ENCODE measurements around the gene PPP1R2.
"Not testable (repeated sequence)": the region's sequence is repeated elsewhere in the genome, so short reads cannot be mapped to it uniquely, and the experiment has no call there.

Gene PPP1R2

DNA sequence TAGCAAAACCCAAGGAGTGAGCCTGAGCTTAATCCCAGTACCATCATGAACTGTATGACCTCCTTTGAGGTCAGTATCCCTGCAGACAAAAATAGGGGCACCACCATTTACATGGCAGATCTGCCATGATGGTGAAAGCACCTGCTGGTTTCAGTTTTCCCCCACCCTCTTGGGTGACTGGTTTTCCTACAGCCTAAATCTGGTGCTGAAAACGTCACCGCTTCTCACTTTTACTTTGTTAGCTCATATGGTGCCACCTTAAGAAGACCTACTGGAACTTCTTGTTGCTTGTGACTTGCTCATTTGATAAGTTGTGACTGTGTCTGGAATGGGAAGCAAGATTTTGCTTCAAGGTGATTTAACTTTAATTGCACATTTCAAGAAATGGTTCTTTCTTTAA is 5.1 kb downstream of the PPP1R2 start:
- DNase-seq (ENCODE audit: low read depth): no peak

DNA sequence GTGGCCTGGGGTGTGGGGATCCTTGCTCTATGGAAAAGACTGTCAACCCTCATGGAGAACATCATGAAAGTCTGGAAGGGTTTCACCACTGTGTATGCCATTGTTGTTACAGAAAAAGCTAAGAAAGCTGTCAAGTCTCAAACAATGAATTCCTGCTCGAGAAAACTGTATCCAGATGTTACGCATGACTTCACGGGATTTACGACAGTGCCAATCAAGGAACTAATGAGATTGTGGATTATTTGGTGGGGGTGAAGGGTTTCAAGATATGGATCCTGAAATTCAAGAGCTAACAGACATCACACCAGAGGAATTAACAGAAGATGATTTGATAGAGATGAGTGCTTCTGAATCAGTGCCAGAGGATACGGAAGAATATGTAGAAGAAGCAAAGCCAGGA is 7.8 kb downstream of the PPP1R2 start:
- no peak for DNase-seq (ENCODE audit: low read depth)

DNA sequence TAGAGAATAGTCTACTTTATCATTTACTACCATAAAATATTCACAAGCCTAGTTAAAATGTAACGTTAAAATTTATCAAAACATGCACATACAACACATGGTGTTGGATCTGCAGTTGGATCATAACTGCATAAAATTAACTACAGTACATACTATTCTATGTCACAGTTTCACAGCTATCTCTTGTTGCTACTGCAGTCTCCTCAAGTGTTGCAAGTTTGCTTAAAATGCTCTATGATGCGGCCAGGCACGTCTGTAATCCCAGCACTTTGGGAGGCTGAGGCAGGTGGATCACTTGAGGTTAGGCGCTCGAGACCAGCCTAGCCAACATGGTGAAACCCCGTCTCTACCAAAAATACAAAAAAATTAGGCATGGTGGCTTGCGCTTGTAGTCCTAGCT is 10.3 kb downstream of the PPP1R2 start:
- no peak for DNase-seq (ENCODE audit: low read depth)

DNA sequence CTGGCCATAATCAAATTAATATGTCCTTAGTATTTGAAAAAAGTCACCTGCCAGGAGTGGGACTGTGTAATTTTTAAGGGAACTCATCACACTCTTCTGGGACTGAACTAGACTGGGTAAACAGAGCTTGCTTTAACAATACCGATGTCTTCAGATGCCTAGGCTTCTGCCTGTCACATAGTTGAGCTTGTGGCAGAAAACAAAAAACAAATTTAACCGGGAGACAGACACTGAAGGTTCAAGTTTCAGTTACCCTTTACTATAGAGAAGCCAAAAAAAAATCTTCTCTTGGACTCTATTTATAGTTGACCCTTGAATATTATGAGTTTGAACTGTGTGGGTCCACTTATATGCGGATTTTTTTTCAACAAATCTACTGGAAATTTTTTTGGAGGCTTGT is 10.8 kb downstream of the PPP1R2 start:
- no peak for DNase-seq (ENCODE audit: low read depth)

DNA sequence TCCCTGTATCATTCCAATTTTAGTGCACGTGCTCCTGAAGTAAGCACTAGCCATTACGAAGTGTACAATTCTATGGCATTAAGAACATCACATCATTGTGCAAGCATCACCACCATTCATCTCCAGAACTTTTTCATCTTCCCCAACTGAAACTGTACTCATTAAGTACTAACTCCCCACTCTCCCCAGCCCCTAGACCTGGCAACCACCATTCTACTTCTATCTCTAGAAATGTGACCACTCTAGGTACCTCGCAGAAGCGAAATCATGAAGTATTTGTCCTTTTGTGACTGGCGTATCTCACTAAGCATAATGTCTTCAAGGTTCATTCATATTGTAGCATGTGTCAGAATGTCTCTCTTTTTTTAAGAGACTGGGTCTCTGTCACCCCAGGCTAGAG is 11.4 kb downstream of the PPP1R2 start:
- DNase-seq (ENCODE audit: low read depth): no peak

DNA sequence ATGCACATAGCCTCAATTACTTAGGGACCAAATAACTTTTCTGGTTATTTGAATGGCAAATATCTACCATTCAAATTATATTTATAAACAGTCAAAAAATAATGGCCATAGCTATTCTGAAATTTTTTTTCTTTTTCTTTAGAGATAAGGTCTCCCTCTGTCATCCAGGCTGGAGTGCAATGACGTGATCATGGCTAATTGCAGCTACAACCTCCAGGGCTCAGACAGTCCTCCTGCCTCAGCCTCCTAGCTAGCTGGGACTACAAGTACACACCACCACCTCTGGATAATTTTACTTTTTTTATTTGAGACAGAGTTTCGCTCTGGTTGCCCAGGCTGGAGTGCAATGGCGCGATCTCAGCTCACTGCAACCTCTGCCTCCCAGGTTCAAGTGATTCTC is 16.6 kb downstream of the PPP1R2 start:
- no peak for DNase-seq (ENCODE audit: low read depth)

DNA sequence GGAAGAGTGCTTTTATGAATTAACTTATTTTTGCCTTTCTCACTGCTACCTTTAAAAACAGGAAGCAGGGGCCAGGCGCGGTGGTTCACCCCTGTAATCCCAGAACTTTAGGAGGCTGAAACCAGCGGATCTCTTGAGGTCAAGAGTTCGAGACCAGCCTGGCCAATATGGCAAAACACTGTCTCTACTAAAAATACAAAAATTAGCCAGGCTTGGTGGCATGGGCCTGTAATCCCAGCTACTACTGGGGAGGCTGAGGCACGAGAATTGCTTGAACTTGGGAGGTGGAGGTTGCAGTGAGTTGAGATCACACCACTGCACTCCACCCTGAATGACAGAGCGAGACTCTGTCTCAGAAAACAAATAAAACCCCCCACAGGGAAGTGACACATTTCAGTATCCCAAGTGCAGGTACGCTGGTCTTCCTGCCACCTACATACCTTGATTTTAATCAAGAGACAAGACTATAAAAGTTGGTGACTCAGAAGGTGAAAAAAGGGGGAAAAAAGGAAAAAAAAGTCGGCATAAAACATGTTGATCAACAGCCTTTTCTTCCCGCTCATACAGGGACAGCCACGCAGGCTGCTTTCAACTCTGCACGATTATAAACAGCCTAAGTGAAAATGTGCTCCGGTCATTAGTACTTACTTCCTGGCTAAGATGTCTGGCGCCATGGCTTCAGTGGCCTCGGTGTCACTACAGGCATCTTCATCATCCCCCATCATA is 18.8 kb downstream of the PPP1R2 start:
- DNase-seq (ENCODE audit: low read depth): no peak

DNA sequence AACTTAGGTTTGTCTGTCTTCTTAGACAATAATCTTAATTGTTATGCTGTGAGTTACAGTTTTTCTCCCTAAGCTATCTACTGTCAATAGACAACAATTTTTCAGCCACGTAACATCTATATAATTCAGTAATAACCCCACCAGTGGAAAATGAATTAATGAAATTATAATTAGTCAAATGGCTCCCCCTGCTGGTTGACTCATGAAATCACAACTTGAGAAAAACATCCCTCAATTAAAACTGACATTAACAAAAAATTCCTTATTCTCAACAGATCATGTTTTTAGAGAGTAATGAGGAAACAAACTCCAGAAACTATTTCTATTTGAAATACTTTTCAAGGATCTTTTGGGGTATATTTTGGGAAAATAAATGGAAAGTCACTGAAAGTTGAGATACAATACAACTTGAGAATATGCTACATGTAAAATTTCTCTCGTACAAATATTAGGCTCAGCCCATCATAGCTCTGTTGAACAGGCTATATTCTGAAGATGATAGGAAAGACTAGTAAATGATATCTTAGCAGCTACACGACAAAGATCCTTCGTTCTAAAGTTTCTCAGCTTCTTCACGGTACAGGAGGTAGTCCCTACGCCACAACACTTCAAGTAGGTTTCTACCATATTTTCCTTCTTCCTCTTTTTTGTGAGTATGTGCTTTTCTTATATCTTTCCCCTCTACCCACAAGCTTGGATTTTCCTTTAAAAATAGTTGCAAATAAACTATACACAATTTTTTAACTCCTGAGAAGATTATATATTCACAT is 20.7 kb downstream of the PPP1R2 start:
- peak; percentile 50 for DNase-seq (ENCODE audit: low read depth)

DNA sequence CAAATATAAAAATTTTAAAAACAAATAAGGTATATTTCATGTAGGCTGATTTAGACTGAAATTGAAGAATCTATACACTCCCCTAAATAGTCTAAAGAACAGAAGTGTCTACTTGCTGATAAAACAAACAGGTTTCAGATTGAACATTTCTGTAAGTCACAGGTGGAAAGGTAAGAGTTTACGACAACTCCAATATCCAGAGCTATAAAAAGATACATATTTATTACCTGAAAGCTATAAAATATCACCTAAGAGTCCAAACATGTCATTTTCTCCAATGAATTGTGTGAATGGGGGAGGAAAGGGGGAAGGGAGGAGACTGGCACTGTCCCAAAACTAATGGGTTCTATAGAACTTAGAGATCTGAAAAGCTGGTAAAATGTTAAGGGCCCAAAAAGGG is 26.1 kb downstream of the PPP1R2 start:
- no peak for DNase-seq (ENCODE audit: low read depth)

DNA sequence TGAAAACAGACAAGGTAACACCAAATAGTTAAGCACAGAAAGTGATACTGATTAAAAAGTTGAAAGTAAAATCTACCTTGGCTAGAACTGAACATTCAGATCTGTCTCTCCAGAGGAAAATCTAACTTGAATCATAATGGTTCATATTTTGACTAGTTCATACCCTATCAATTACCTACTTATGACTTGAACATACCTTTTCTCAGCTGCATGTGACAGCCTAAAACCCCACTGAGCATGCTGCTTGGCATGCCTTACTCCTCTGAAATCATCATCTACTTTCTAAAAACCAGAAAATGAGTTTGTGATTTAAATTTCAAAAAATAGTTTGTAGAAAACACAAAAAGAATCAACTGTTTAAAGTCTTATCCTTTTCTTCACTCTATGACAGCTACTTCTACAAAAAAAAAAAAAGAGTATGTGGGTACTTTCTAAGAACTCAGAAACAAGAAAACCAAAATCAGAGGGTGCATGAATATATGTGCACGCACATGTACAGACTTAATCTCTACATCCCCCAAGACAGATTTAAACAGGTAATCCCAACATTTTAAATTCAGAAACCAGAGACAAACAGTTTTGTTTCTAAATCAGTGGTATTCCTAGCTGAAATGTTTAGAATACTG is 28.4 kb downstream of the PPP1R2 start:
- DNase-seq (ENCODE audit: low read depth): not testable (repeated sequence)

DNA sequence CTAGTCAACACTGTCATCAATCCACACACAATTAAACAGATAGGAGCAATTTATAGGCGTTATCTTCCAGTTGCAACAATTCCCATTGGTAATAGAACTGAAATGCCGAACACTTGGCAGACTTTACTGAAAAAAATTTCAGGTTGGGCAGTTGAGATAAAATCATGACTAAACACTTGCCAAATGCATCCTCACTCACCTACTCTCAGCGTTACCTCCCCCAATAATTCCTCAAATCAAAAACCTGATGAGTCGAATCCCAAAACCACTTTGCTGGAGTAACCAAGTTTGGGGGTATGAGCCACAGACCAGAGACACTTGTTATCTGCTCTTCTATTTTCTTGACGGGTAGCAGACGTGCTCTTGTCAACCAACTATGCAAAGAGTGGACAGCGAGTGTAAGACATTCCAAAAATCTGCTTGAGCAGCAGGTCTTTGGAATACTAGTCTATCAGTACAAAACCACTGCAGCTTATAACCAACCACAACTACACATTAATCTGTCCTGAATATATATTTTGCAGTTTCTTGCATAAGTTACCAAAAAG is 30.3 kb downstream of the PPP1R2 start:
- DNase-seq (ENCODE audit: low read depth): no peak

DNA sequence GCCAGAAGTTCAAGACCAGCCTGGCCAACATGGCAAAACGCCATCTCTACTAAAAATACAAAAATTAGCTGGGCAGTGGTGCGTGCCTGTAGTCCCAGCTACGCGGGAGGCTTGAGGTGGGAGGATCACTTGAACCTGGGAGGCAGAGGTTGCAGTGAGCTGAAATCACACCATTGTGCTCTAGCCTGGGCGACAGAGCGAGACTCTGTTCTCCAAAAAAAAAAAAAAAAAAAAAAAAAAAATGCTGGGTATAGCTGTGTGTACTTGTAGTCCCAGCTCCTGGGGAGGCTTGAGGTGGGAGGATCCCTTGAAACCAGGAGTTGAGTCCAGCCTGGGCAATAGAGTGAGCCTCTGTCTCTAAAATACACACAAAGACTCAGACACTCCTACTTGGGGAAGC is 32.0 kb downstream of the PPP1R2 start:
- no peak for DNase-seq (ENCODE audit: low read depth)

DNA sequence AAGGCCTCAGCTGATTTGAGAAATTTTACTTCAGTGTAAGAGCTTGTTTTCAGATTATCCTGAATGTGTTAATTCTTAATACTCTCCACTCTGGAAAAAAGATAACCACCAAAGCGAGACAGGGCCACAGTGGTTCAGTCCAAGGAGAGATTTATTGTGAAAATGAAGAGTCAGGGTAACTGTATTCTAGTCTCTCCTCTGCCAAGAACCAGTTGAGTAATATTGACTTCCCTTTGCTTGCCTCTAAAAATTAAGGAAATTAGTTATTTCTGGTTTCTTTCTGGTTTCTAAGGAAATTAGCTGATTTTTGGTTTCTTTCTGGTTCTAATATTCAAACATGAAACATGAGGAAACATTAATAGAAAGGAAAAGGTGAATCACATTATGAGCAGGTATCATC is 34.9 kb downstream of the PPP1R2 start:
- DNase-seq (ENCODE audit: low read depth): no peak

DNA sequence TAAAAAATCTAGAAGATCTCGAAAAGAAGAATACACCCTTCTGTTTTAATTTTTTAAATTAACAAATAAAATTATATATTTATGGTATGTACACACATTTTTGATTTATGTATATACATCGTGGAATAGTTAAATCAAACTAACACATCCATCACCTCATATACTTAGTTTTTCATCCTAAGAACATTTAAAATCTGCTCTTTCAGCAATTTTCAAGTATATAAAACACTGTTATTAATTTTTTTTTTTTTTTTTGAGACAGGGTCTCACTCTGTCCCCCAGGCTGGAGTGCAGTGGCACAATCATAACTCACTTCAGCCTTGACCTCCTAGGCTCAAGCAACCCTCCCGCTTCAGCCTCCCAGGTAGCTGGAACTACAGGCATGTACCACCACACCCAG is 67.5 kb downstream of the PPP1R2 start:
- no peak for DNase-seq (ENCODE audit: low read depth)

DNA sequence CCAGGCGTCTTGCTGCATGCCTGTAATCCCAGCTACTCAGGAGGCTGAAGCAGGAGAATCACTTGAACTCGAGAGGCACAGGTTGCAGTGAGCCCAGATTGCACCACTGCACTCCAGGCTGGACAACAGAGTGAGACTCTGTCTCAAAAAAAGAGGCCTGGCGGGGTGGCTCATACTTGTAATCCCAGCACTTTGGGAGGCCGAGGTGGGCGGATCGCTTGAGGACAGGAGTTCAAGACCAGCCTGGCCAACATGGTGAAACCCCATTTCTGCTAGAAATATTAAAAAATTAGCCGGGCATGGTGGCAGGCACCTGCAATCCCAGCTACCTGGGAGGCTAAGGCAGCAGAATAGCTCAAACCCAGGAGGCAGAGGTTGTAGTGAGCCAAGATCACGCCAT is 68.0 kb downstream of the PPP1R2 start:
- DNase-seq (ENCODE audit: low read depth): not testable (repeated sequence)

DNA sequence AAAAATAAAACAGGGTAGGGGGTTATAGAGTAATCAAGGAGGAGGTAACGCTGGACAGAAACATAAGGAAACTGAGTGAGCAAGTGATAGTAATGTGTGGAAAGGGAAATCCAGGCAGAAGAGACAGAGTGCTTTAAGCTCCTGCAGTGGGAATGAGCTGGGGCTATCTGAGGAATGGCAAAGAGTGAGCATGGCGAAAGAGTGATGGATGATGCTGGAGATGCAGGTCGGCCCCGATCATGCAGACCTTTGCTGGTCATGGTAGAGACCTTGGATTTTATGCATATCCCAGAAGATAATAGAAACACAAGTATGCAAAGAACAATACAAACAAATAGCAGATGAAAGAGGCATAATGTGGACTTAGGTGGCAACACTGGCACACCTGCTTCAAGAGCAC is 74.3 kb downstream of the PPP1R2 start:
- DNase-seq (ENCODE audit: low read depth): no peak

DNA sequence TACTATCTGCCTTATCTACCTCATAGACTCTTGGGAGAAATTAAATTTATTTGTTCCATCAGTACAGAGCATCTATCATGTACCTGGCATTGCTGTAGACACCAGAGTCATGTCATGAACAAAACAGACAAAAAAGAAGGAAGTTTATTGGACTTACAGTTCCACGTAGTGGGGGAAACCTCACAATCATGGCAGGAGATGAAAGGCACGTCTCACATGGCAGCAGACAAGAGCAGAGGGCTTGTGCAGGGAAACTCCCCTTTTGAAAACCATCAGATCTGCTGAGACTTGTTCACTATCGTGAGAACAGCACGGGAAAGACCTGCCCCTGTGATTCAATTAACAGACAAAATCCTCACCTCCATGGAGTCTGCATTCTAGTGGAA is 74.7 kb downstream of the PPP1R2 start:
- no peak for DNase-seq (ENCODE audit: low read depth)

DNA sequence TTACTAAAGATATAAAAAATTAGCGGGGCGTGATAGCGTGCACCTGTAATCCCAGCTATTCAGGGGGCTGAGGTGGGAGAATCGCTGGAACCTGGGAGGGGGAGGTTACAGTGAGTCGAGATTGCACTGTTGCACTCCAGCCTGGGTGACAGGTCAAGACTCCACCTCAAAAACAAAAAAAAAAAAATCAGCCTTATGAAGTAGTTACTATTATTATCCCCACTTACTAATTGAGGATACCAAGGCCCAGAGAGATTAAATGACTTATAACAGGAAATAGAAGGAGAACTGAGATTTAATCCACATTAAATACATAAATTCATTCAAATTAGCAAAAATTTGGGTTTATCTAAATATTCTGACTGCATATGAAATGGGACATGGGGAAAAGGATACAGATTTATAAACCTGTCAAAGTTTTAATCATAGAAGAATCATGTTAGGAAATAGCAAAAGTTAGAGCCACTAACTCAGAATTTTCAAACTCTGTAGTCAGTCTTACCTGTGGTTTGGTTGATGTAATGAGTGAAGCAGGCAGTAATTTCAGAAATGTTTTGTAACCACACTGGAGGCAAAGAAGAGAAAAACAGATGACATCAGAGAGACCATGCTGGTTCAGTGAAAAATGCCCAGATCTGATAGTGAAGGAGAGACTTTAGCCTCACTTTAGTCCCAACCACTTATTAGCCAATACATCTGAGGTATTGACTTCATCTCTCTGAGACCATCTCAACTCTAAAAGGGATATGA is 75.3 kb downstream of the PPP1R2 start:
- peak; percentile 51 for DNase-seq (ENCODE audit: low read depth)

DNA sequence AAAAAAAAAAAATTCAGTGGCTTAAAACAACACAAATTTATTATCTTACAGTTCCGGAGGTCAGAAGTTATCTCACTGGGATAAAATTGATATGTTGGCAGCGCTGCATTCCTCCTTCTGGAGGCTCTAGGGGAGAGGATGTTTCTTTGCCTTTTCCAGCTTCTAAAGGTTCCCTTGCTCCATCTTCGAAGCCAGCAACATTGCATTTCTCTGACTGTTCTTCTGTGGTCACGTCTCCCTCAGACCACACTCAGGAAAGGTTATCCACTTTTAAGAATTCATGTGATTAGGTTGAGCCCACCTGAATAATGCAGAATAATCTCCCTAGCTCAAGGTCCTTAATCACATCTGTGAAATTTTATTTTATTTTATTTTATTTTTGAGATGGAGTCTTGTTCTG is 76.9 kb downstream of the PPP1R2 start:
- no peak for DNase-seq (ENCODE audit: low read depth)
